ENCODE data around the gene C2CD3. TPM values are rescaled to one million over a fixed set of nuclear protein-coding genes. Genes with fewer than 3 reads are reported as not detected.
"Not testable (repeated sequence)": the region's sequence is repeated elsewhere in the genome, so short reads cannot be mapped to it uniquely, and the experiment has no call there.

The C2CD3 gene
- total RNA-seq, 1 donor from 2014 or later = 3.7 TPM

GRCh38 chr11:74142624-74143023 is 28.2 kb downstream of the C2CD3 start:
- peak; percentile 47 for DNase-seq (ENCODE audit: low read depth)
- no peak overlapping the region for H3K4me3 ChIP-seq (ENCODE audit: low read depth, low read length)

GRCh38 chr11:74141908-74142307 is 28.9 kb downstream of the C2CD3 start:
- Histone ChIP-seq H3K4me3 (ENCODE audit: low read depth, low read length) (no peak overlapping the region), H3K27me3 (ENCODE audit: control insufficient read depth, insufficient read depth, low read length) (no peaks in the 10 kb centered on the region), H3K36me3 (ENCODE audit: control insufficient read depth, insufficient read depth, low read length) (no peaks in the 10 kb centered on the region)
- no peak for FAIRE-seq
- TF ChIP-seq CTCF (IDR thresholded peaks at IDR 0.05; ENCODE audit: insufficient read depth, low read length, severe bottlenecking) = no peak
- no peak for DNase-seq (ENCODE audit: low read depth)

More at GRCh38 chr11:74142624-74143023, 28.2 kb downstream of the C2CD3 start:
- TF ChIP-seq CTCF (IDR thresholded peaks at IDR 0.05; ENCODE audit: insufficient read depth, low read length, severe bottlenecking) = no peak
- Histone ChIP-seq H3K36me3 (ENCODE audit: control insufficient read depth, insufficient read depth, low read length) (no peaks in the 10 kb centered on the region), H3K27me3 (ENCODE audit: control insufficient read depth, insufficient read depth, low read length) (no peaks in the 10 kb centered on the region)
- no peak for FAIRE-seq

GRCh38 chr11:74141241-74141695 is 29.5 kb downstream of the C2CD3 start:
- DNase-seq (ENCODE audit: low read depth) (peak; percentile 67), FAIRE-seq (no peak)
- no peak for TF ChIP-seq CTCF (IDR thresholded peaks at IDR 0.05; ENCODE audit: insufficient read depth, low read length, severe bottlenecking)

DNA sequence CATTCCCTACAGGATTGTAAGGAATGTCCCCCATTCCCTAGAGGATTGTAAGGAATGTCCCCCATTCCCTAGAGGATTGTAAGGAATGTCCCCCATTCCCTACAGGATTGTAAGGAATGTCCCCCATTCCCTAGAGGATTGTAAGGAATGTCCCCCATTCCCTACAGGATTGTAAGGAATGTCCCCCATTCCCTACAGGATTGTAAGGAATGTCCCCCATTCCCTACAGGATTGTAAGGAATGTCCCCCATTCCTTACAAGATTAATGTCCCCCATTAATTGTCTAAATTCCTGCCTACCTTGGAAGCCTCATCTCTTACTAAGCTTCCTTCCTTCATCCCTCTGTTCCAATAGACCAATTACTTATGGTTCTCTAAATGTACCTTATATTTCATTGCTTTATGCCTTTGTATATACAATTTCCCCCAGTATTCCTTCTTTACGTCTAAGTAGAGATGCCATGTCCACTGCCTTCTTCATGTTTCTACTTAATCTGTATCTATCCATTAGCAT is 30.8 kb downstream of the C2CD3 start:
- not testable (repeated sequence) for DNase-seq (ENCODE audit: low read depth); H3K4me3 ChIP-seq (ENCODE audit: low read depth, low read length); H3K27me3 ChIP-seq (ENCODE audit: control insufficient read depth, insufficient read depth, low read length); FAIRE-seq; H3K36me3 ChIP-seq (ENCODE audit: control insufficient read depth, insufficient read depth, low read length)

More at GRCh38 chr11:74141241-74141695, 29.5 kb downstream of the C2CD3 start:
- no peaks in the 10 kb centered on the region for H3K36me3 ChIP-seq (ENCODE audit: control insufficient read depth, insufficient read depth, low read length)
- H3K4me3 ChIP-seq (ENCODE audit: low read depth, low read length) = no peak overlapping the region
- no peaks in the 10 kb centered on the region for H3K27me3 ChIP-seq (ENCODE audit: control insufficient read depth, insufficient read depth, low read length)

DNA sequence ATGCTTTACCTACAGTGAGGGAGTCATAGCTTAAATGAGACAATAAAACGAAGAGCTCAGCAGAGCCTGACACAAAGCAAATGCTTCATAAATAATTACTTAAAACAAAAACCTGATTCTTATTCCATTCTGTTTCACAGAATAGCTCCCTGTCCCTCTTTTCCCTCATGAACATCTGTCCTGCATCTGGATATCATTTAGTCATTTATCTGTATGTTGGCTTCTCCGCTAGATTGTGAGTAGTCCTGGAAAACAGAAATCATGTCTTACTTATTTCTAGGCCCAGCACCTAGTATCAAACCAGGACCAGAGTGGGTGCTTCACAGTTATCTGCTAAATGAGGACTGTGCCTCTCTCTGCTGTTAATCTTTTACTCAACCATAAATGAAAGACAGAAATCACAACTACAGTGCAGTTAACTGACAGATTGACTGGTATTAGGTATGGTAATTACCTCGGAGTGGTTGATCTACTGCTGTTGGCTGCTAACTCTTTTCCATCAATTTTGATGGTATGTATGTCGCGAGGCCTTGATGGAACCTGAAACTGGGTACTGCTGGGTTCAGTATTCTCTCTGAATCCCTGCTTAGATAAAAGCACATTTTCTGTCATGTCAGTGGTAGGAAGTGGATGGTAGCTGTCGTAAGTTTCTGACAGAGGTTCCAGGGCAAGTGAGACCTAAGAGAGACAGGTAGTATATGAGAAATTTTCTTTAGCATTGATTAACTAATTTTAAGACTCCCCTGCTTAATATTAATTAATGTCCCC is 31.5 kb downstream of the C2CD3 start:
- no peak for TF ChIP-seq CTCF (IDR thresholded peaks at IDR 0.05; ENCODE audit: insufficient read depth, low read length, severe bottlenecking)
- Histone ChIP-seq H3K36me3 (ENCODE audit: control insufficient read depth, insufficient read depth, low read length) (no peaks in the 10 kb centered on the region), H3K27me3 (ENCODE audit: control insufficient read depth, insufficient read depth, low read length) (no peaks in the 10 kb centered on the region), H3K4me3 (ENCODE audit: low read depth, low read length) (no peak overlapping the region)
- DNase-seq (ENCODE audit: low read depth) = no peak
- no peak for FAIRE-seq

DNA sequence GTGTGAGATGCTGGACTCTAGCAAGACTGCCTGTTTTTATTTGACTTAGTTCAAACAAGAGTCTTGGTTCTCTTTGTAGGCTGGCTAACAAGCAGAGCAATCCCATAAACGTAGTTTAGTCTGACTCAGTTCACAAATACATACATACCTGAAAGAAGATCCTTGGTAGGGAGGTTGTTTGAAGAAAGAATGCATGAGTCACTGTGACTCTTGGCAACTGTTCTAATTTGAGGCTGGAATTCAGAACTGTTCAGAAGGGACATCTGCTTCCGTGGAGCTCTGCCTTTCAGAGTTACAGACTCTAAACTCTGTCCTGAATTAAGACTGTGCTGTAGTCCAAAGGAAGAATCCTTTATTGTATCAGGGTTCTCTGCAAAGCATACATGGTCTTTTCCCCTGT is 32.2 kb downstream of the C2CD3 start:
- H3K4me3 ChIP-seq (ENCODE audit: low read depth, low read length) = no peak overlapping the region
- H3K27me3 ChIP-seq (ENCODE audit: control insufficient read depth, insufficient read depth, low read length) = no peaks in the 10 kb centered on the region
- FAIRE-seq (peak; percentile 32), DNase-seq (ENCODE audit: low read depth) (peak; percentile 98)
- H3K36me3 ChIP-seq (ENCODE audit: control insufficient read depth, insufficient read depth, low read length) = no peaks in the 10 kb centered on the region
- TF ChIP-seq CTCF (IDR thresholded peaks at IDR 0.05; ENCODE audit: insufficient read depth, low read length, severe bottlenecking) = no peak

Measured in bronchial epithelial cell (primary cell).